NCI-H2196 treated with DMSO at 0.1 percent for 48 hours (cell line): Measurements from ENCODE around the gene SLC39A3.
"Not testable (repeated sequence)": the region's sequence is repeated elsewhere in the genome, so short reads cannot be mapped to it uniquely, and the experiment has no call there.

ENCODE experiments used
- DNase-seq: peaks from one replicate; lab custom pipeline; 2025; ENCODE audit not compliant: unreplicated experiment; lab: John Stamatoyannopoulos, UW

Gene SLC39A3

GRCh38 chr19:2723747-2724146 lies 16.1 kb downstream of the SLC39A3 start:
- no peak for DNase-seq

- no peak for DNase-seq
These were observed 16.5 kb downstream of the SLC39A3 start for GRCh38 chr19:2723345-2723715.

- no peak for DNase-seq
These were observed 17.1 kb downstream of the SLC39A3 start for GRCh38 chr19:2722541-2723344.

- no peak for DNase-seq
These were observed 18.0 kb downstream of the SLC39A3 start for GRCh38 chr19:2721570-2722540.

- no peak for DNase-seq
These were observed 18.8 kb downstream of the SLC39A3 start, which contains the start of gene DIRAS1 for GRCh38 chr19:2720777-2721569. Gene DIRAS1 (minus strand): TSS chr19:2721372. CDS start chr19:2717806, 3,566 bp downstream.

- DNase-seq: no peak
These were observed 19.7 kb downstream of the SLC39A3 start for GRCh38 chr19:2719920-2720776.

GRCh38 chr19:2719232-2719735 lies 20.5 kb downstream of the SLC39A3 start:
- DNase-seq: no peak

GRCh38 chr19:2717638-2718541 lies 21.9 kb downstream of the SLC39A3 start:
- DNase-seq: no peak

- no peak for DNase-seq
These were observed 22.8 kb downstream of the SLC39A3 start for GRCh38 chr19:2716722-2717637.

- DNase-seq: no peak
These were observed 23.6 kb downstream of the SLC39A3 start for GRCh38 chr19:2716275-2716650.

- DNase-seq: no peak
These were observed 24.1 kb downstream of the SLC39A3 start for GRCh38 chr19:2715470-2716274.

GRCh38 chr19:2714531-2715269 lies 25.1 kb downstream of the SLC39A3 start:
- no peak for DNase-seq

- DNase-seq: not testable (repeated sequence)
These were observed 25.7 kb downstream of the SLC39A3 start for GRCh38 chr19:2714102-2714501.

GRCh38 chr19:2713170-2713569 lies 26.6 kb downstream of the SLC39A3 start:
- DNase-seq: not testable (repeated sequence)

- no peak for DNase-seq
These were observed 28.0 kb downstream of the SLC39A3 start for GRCh38 chr19:2711875-2712205.

GRCh38 chr19:2711172-2711874 lies 28.5 kb downstream of the SLC39A3 start:
- DNase-seq: no peak
